SK-N-MC (cell line): ENCODE results near the gene MDM4.

Experiments used
- DNase-seq: peaks from one replicate; pipeline ENCODE4 v3.0.0-alpha.2; 2011; ENCODE audit warnings: low read depth, low spot score
- H3K27ac ChIP-seq: fragments of 200-600 bp; sonication (generic); 2 replicates; pipeline ENCODE4 v1.5.1; 2016; ENCODE audit warnings: mixed run types
- H3K36me3 ChIP-seq: fragments of 200-600 bp; sonication (generic); 2 replicates; pipeline ENCODE4 v1.6.1; 2017; ENCODE audit warnings: antibody characterized with exemption, low read length, mixed read lengths; ENCODE audit not compliant: insufficient read depth
- H3K4me3 ChIP-seq: fragments of 200-600 bp; sonication (generic); 2 replicates; pipeline ENCODE4 v1.5.1; 2016
- H3K9ac ChIP-seq: fragments of 200-600 bp; sonication (generic); 2 replicates; pipeline ENCODE4 v1.8.0; 2017; ENCODE audit warnings: mixed run types, mixed read lengths; ENCODE audit not compliant: insufficient read length
- H3K9me3 ChIP-seq: fragments of 200-600 bp; sonication (generic); 2 replicates; pipeline ENCODE4 v1.6.1; 2017; ENCODE audit warnings: low read depth, mild to moderate bottlenecking, antibody characterized with exemption, low read length, moderate library complexity, mixed read lengths
- EZH2 ChIP-seq: fragments of 200-600 bp; sonication (generic); IDR thresholded peaks from one replicate; pipeline ENCODE4 v1.6.1; 2017; ENCODE audit warnings: antibody characterized with exemption
- FOXP2 ChIP-seq: optimal IDR thresholded peaks from 2 replicates; pipeline ENCODE3; 2011; ENCODE audit warnings: mild to moderate bottlenecking, moderate library complexity; ENCODE audit not compliant: insufficient read depth; ENCODE audit errors: extremely low read length, control extremely low read depth
- POLR2AphosphoS5 ChIP-seq: IDR thresholded peaks from 2 replicates; pipeline ENCODE4 v1.6.1; 2012; ENCODE audit warnings: mild to moderate bottlenecking, low read depth, low read length, borderline replicate concordance

The MDM4 gene

DNA sequence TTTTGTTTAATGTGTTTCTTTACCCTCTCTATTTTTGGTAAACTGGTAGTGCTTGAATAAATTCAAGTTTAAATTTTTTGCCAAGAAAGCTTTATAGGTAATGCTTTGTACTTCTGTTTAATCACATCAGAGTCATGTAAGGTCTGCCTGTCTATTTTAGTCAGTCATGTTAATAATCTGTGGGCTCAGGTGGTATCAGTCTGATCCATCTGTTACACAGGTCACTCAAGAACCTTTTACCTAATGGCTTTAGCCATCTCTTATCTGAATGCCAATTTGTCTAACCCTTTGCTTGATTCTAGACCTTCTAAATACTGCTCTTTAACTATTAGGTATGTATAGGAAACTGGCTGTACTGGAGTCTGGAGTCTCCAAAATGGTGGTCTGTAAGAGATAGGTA lies 16.6 kb downstream of the MDM4 start:
- no peak for DNase-seq
- H3K36me3 ChIP-seq: peaks cover 93% of the 10 kb centered on the region
- no peak overlapping the region for H3K9ac ChIP-seq
- H3K4me3 ChIP-seq: no peak overlapping the region
- H3K9me3 ChIP-seq: no peaks in the 10 kb centered on the region
- H3K27ac ChIP-seq: no peak overlapping the region
- TF ChIP-seq EZH2 (no peak), POLR2AphosphoS5 (no peak), FOXP2 (no peak)

DNA sequence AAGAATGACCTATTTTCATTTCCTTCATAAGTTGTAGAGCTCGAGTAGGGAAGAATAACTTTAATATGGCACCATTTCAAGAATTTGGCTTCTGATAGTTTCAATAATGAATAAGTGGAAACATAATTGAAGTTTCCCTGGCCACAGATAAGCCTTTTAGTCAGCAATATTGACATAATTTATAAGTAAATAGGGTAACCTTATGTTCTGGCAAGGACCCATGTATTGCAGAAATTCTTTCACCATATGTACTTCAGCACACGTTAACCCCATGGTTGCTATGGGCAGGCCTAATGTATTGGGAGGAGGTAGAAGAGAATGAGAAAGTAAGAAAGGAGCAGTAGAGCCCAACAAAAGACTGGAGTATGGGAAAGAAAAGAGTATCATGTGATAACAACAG lies 25.4 kb downstream of the MDM4 start:
- Histone ChIP-seq H3K9me3 (no peaks in the 10 kb centered on the region), H3K27ac (no peak overlapping the region), H3K9ac (no peak overlapping the region), H3K36me3 (peaks cover 95% of the 10 kb centered on the region), H3K4me3 (no peak overlapping the region)
- no peak for DNase-seq
- no peak for TF ChIP-seq FOXP2
- no peak for TF ChIP-seq EZH2
- TF ChIP-seq POLR2AphosphoS5: no peak

DNA sequence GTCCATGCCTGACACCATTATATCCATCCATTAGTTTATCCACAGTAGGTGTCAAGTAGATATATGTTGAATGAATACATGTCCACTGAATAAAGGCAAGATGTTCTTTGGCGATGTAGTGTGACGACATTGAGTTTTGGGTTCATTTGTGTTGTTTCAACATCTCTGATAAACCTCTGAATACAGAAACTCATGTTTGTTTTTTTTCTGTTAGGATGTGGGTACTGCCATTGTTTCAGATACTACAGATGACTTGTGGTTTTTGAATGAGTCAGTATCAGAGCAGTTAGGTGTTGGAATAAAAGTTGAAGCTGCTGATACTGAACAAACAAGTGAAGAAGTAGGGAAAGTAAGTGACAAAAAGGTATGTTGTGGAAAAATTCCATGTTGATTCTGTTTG lies 28.1 kb downstream of the MDM4 start:
- no peak for TF ChIP-seq POLR2AphosphoS5
- no peak for TF ChIP-seq FOXP2
- TF ChIP-seq EZH2: no peak
- Histone ChIP-seq H3K27ac (no peak overlapping the region), H3K36me3 (peaks cover 96% of the 10 kb centered on the region), H3K4me3 (no peak overlapping the region), H3K9ac (no peak overlapping the region), H3K9me3 (no peaks in the 10 kb centered on the region)
- DNase-seq: no peak

DNA sequence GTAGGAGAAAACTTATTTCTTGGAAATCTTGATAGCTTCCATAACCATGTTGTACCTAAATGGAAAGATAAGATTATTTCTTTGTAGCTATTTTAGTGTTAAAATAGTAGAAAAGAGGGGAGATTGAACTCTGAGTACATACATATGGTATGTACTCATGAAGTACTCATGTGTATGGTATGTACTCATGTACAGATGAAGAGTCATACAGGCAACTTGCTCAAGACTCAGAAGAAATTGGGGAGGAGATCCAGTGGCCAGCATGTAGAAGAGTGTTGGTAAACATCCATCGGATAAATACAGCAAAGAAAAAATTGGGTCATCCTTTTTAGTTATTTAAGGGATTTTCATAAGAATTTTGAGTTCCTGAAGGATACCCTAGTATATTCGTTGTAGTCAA lies 29.0 kb downstream of the MDM4 start:
- peaks cover 96% of the 10 kb centered on the region for H3K36me3 ChIP-seq
- no peak overlapping the region for H3K9ac ChIP-seq
- H3K9me3 ChIP-seq: no peaks in the 10 kb centered on the region
- no peak for DNase-seq
- no peak overlapping the region for H3K4me3 ChIP-seq
- TF ChIP-seq POLR2AphosphoS5 (no peak), EZH2 (no peak), FOXP2 (no peak)
- no peak overlapping the region for H3K27ac ChIP-seq

DNA sequence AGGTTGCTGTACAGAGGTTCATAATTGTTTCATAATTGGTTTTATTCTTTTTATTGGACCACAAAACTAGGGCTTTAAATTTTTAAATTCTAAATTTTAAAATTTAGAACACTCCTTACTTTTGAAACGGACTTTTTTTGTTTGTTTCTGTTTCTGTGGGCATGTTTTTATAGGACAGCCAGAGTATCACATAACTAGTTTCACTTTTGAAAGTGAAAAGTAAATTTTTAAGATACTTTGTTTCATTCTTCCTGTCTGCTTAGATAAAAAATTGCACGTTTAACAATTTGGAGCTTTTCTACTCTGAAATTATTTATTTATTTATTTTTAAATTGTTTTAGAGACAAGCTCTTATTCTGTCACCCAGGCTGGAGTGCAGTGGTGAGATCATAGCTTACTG lies 29.7 kb downstream of the MDM4 start:
- Histone ChIP-seq H3K27ac (no peak overlapping the region), H3K4me3 (no peak overlapping the region), H3K9ac (no peak overlapping the region), H3K9me3 (no peaks in the 10 kb centered on the region), H3K36me3 (peaks cover 97% of the 10 kb centered on the region)
- no peak for DNase-seq
- no peak for TF ChIP-seq FOXP2
- TF ChIP-seq EZH2: no peak
- no peak for TF ChIP-seq POLR2AphosphoS5

DNA sequence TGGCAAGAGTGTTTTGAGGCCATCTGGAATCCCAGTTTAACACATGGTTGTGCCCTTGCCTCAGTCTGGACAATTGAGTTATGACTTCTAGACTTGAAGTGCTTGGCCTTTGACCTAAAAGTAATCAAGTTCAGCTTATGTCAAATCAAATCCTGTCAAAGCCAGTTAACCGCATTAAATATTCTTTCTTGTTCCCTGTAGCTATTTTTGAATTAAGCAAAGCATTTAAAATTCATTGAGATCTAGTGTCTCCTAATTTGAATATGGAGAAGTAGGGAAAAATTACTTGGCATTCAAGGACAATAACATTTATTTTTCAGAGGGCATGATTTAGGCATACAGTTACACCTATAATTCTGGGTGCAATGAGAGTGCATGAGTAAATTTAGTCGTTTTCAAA lies 32.1 kb downstream of the MDM4 start:
- Histone ChIP-seq H3K4me3 (no peak overlapping the region), H3K27ac (no peak overlapping the region), H3K9me3 (no peaks in the 10 kb centered on the region), H3K36me3 (peaks cover 85% of the 10 kb centered on the region), H3K9ac (no peak overlapping the region)
- DNase-seq: no peak
- TF ChIP-seq EZH2 (no peak), POLR2AphosphoS5 (no peak), FOXP2 (no peak)

DNA sequence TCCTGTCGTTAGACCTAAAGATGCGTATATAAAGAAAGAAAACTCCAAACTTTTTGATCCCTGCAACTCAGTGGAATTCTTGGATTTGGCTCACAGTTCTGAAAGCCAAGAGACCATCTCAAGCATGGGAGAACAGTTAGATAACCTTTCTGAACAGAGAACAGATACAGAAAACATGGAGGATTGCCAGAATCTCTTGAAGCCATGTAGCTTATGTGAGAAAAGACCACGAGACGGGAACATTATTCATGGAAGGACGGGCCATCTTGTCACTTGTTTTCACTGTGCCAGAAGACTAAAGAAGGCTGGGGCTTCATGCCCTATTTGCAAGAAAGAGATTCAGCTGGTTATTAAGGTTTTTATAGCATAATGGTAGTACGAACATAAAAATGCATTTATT lies 33.1 kb downstream of the MDM4 start:
- no peak for DNase-seq

DNA sequence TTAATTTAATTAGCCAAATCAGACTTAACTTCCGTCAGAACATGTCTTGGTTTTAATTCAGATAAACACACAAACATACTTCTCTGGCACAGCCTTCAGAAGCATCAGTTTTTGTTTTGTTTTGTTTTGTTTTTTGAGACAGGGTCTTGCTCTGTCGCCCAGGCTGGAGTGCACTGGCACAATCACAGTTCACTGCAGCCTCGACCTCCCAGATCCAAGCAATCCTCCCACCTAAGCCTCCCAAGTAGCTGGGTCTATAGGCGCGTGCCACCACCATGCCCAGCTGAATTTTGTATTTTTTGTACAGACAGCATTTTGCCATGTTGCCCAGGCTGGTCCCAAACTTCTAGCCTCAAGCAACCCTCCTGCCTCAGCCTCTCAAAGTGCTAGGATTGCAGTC lies 34.7 kb downstream of the MDM4 start:
- peaks cover 69% of the 10 kb centered on the region for H3K36me3 ChIP-seq
- H3K9ac ChIP-seq: no peak overlapping the region
- no peak overlapping the region for H3K27ac ChIP-seq
- no peak for TF ChIP-seq FOXP2
- TF ChIP-seq EZH2: no peak
- no peak for TF ChIP-seq POLR2AphosphoS5
- H3K9me3 ChIP-seq: no peaks in the 10 kb centered on the region
- H3K4me3 ChIP-seq: no peak overlapping the region
- no peak for DNase-seq

More for the DNA sequence above, 33.1 kb downstream of the MDM4 start:
- H3K9me3 ChIP-seq: no peaks in the 10 kb centered on the region
- no peak overlapping the region for H3K9ac ChIP-seq
- H3K4me3 ChIP-seq: no peak overlapping the region
- no peak for TF ChIP-seq POLR2AphosphoS5
- no peak for TF ChIP-seq EZH2
- peaks cover 81% of the 10 kb centered on the region for H3K36me3 ChIP-seq
- H3K27ac ChIP-seq: no peak overlapping the region

DNA sequence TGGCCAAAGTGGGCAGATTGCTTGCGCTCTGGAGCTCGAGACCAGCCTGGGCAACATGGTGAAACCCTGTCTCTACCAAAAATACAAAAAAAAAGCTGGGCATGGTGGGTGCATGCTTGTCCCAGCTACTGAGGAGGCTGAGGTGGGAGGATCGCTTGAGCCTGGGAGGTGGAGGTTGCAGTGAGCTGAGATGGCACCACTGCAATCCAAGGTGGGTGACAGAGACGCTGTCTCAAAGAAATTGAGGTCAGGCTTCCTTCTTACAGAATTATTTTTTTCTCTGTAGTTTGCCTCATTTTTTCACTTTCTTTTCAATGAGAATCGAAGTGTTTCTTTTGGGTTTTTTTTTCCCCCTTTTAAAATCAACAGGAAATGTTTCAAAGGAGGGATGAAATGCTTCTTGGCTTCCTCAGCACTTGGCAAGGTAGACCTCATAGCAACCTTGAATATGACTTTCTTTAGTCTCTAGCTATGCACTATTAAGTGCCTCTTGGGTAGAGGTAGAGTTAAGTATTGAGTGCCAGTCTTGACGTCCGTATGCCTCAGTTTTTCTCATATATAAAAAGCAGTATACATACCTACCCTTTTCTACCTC lies 40.3 kb downstream of the MDM4 start:
- peaks cover 15% of the 10 kb centered on the region for H3K36me3 ChIP-seq
- no peaks in the 10 kb centered on the region for H3K9me3 ChIP-seq
- H3K9ac ChIP-seq: no peak overlapping the region
- no peak overlapping the region for H3K4me3 ChIP-seq
- no peak for DNase-seq
- H3K27ac ChIP-seq: no peak overlapping the region
- TF ChIP-seq FOXP2: no peak
- no peak for TF ChIP-seq EZH2
- no peak for TF ChIP-seq POLR2AphosphoS5
